Neural progenitor cell (in vitro differentiated cells): Measurements from ENCODE around the gene SPEF2.

ENCODE experiments used
- CTCF ChIP-seq: fragments of 200-600 bp; sonication (generic); IDR thresholded peaks from 2 replicates; pipeline ENCODE4 v1.5.1; 2017; ENCODE audit warnings: antibody characterized with exemption, mild to moderate bottlenecking
- EZH2 ChIP-seq: fragments of 200-600 bp; sonication (generic); IDR thresholded peaks from 2 replicates; pipeline ENCODE4 v1.6.1; 2017; ENCODE audit warnings: antibody characterized with exemption, mild to moderate bottlenecking, moderate library complexity
- EZH2phosphoT487 ChIP-seq: fragments of 200-600 bp; sonication (generic); IDR thresholded peaks from 2 replicates; pipeline ENCODE4 v1.6.1; 2017; ENCODE audit warnings: antibody characterized with exemption

GRCh38 chr5:35735718-35736117 is 118.1 kb downstream of the SPEF2 start:
- TF ChIP-seq CTCF (no peak), EZH2 (no peak), EZH2phosphoT487 (no peak)
